GM23338 (cell line): ENCODE results near the gene FECH. TPM values are rescaled to one million over a fixed set of nuclear protein-coding genes. Genes with fewer than 3 reads are reported as not detected.

ENCODE experiments used
- ATAC-seq: fragments of 200-7000 bp; cut with Tn5 transposase; 3 replicates; pipeline ENCODE4 v1.9.1; 2020
- DNase-seq: peaks from one replicate; pipeline ENCODE4 v3.0.0-alpha.2; 2015; ENCODE audit warnings: low spot score
- H2AFZ ChIP-seq: fragments of 200-600 bp; sonication (generic); 2 replicates; pipeline ENCODE4 v1.8.0; 2016; ENCODE audit warnings: antibody characterized with exemption, mild to moderate bottlenecking, moderate library complexity
- H3F3A ChIP-seq: fragments of 200-600 bp; sonication (generic); replicated peaks from 2 replicates; pipeline ENCODE4 v1.8.0; 2017; ENCODE audit warnings: antibody characterized with exemption, mixed run types, low read depth
- H3K27ac ChIP-seq: fragments of 200-600 bp; sonication (generic); 2 replicates; pipeline ENCODE4 v1.6.1; 2016; ENCODE audit warnings: low read depth
- H3K27me3 ChIP-seq: fragments of 200-600 bp; sonication (generic); 2 replicates; pipeline ENCODE4 v1.8.0; 2016; ENCODE audit warnings: mild to moderate bottlenecking, mixed run types, moderate library complexity; ENCODE audit not compliant: insufficient read depth
- H3K36me3 ChIP-seq: fragments of 200-600 bp; sonication (generic); 2 replicates; pipeline ENCODE4 v1.8.0; 2016; ENCODE audit warnings: mild to moderate bottlenecking; ENCODE audit not compliant: insufficient read depth
- H3K4me1 ChIP-seq: fragments of 200-600 bp; sonication (generic); 2 replicates; pipeline ENCODE4 v1.8.0; 2016; ENCODE audit warnings: mild to moderate bottlenecking, moderate library complexity; ENCODE audit not compliant: insufficient read depth
- H3K4me2 ChIP-seq: fragments of 200-600 bp; sonication (generic); 2 replicates; pipeline ENCODE4 v1.7.1; 2017; ENCODE audit warnings: mixed run types
- H3K4me3 ChIP-seq: fragments of 200-600 bp; sonication (generic); 2 replicates; pipeline ENCODE4 v1.6.1; 2016; ENCODE audit warnings: mixed run types
- H3K79me2 ChIP-seq: fragments of 200-600 bp; sonication (generic); replicated peaks from 2 replicates; pipeline ENCODE4 v1.8.0; 2017; ENCODE audit warnings: mild to moderate bottlenecking; ENCODE audit not compliant: insufficient read depth
- H3K9me2 ChIP-seq: fragments of 200-600 bp; sonication (generic); 2 replicates; pipeline ENCODE4 v1.8.0; 2017; ENCODE audit not compliant: insufficient read depth
- H4K20me1 ChIP-seq: fragments of 200-600 bp; sonication (generic); replicated peaks from 2 replicates; pipeline ENCODE4 v1.8.0; 2017; ENCODE audit warnings: mild to moderate bottlenecking; ENCODE audit not compliant: insufficient read depth
- H3K27ac Mint-ChIP-seq: 2 replicates; pipeline ENCODE4 v1.8.0; 2020; ENCODE audit warnings: inconsistent platforms, mild to moderate bottlenecking, moderate library complexity, mixed read lengths
- H3K27me3 Mint-ChIP-seq: 3 replicates; pipeline ENCODE4 v1.8.0; 2022; ENCODE audit warnings: low read depth, mild to moderate bottlenecking, moderate library complexity, mixed read lengths, inconsistent platforms; ENCODE audit not compliant: insufficient read depth, poor library complexity
- H3K36me3 Mint-ChIP-seq: 3 replicates; pipeline ENCODE4 v1.8.0; 2021; ENCODE audit warnings: low read depth, mild to moderate bottlenecking, inconsistent platforms, moderate library complexity, mixed read lengths
- H3K4me1 Mint-ChIP-seq: 3 replicates; pipeline ENCODE4 v1.8.0; 2020; ENCODE audit warnings: mild to moderate bottlenecking, inconsistent platforms, mixed read lengths
- H3K4me3 Mint-ChIP-seq: 3 replicates; pipeline ENCODE4 v1.8.0; 2021; ENCODE audit warnings: moderate library complexity, mild to moderate bottlenecking, inconsistent platforms, mixed read lengths
- H3K9me3 Mint-ChIP-seq: 3 replicates; pipeline ENCODE4 v1.8.0; 2020; ENCODE audit warnings: moderate library complexity, mild to moderate bottlenecking, inconsistent platforms, mixed read lengths
- CREB1 ChIP-seq: fragments of 250-450 bp; sonication (Bioruptor Pico); IDR thresholded peaks from 2 replicates; pipeline ENCODE4 v1.5.0; 2020; ENCODE audit warnings: low read depth, mild to moderate bottlenecking, moderate library complexity
- EZH2 ChIP-seq: fragments of 200-600 bp; sonication (generic); IDR thresholded peaks from one replicate; pipeline ENCODE4 v1.8.0; 2017; ENCODE audit warnings: antibody characterized with exemption, mild to moderate bottlenecking, low read depth; ENCODE audit not compliant: unreplicated experiment
- EZH2phosphoT487 ChIP-seq: fragments of 200-600 bp; sonication (generic); IDR thresholded peaks from one replicate; pipeline ENCODE4 v1.8.1; 2018; ENCODE audit warnings: antibody characterized with exemption; ENCODE audit not compliant: unreplicated experiment
- JUNB ChIP-seq: IDR thresholded peaks from one replicate; pipeline ENCODE4 v1.6.1; 2016; ENCODE audit warnings: antibody characterized with exemption; ENCODE audit not compliant: unreplicated experiment
- NANOG ChIP-seq: IDR thresholded peaks from 2 replicates; pipeline ENCODE4 v1.6.1; 2016; ENCODE audit warnings: antibody characterized with exemption, borderline replicate concordance
- POLR2AphosphoS5 ChIP-seq: IDR thresholded peaks from 2 replicates; pipeline ENCODE4 v1.6.1; 2016; ENCODE audit warnings: antibody characterized with exemption, low read depth
- STAT1 ChIP-seq: IDR thresholded peaks from one replicate; pipeline ENCODE4 v1.6.1; 2016; ENCODE audit warnings: antibody characterized with exemption; ENCODE audit not compliant: unreplicated experiment
- ZNF114 ChIP-seq: fragments of 250-450 bp; sonication (Bioruptor Pico); IDR thresholded peaks from 2 replicates; pipeline ENCODE4 v1.5.0; 2020; ENCODE audit warnings: mild to moderate bottlenecking, moderate library complexity
- ZNF331 ChIP-seq: fragments of 250-450 bp; sonication (Bioruptor Pico); IDR thresholded peaks from 2 replicates; pipeline ENCODE4 v1.5.0; 2020; ENCODE audit warnings: low read depth, mild to moderate bottlenecking, moderate library complexity
- polyA plus RNA-seq: library from polyadenylated mRNA; unstranded; fragments of >200 nt; fragmentation: Nextera tagmentation; extraction: Ambion mirVana; gene quantifications from 2 replicates; pipeline ENCODE4 v1.2.1, GENCODE V29; 2016
- total RNA-seq: library from RNA; depleted of rRNA; stranded (reverse); fragments of >200 nt; shearing (Covaris generic); gene quantifications from 2 replicates; pipeline ENCODE4 v1.2.3, GENCODE V29; 2014
- TF ChIP-seq, protein P1 (sequence below): IDR thresholded peaks from one replicate; pipeline ENCODE4 v1.6.1; 2018; ENCODE audit warnings: antibody characterized with exemption; ENCODE audit not compliant: unreplicated experiment
- TF ChIP-seq, protein P2 (sequence below): fragments of 250-450 bp; sonication (Bioruptor Pico); IDR thresholded peaks from 2 replicates; pipeline ENCODE4 v1.5.0; 2020; ENCODE audit warnings: mild to moderate bottlenecking, moderate library complexity
- TF ChIP-seq, protein P3 (sequence below), 2 experiments: fragments of 200-600 bp in 1 of 2; sonication (generic) in 1 of 2; conservative IDR thresholded peaks; 2 replicates each; pipeline versions ENCODE4 v1.5.1 to v1.6.1; 2016 to 2017; ENCODE audit warnings: antibody characterized with exemption in 2 of 2, low read depth in 2 of 2, mild to moderate bottlenecking in 2 of 2, moderate library complexity in 1 of 2
- TF ChIP-seq, protein P4 (sequence below): IDR thresholded peaks from 2 replicates; pipeline ENCODE4 v1.6.1; 2016; ENCODE audit warnings: antibody characterized with exemption

FECH gene
- total and polyA plus RNA-seq, 2 experiments from 2014 or later: 5.8 to 35.5 TPM

DNA sequence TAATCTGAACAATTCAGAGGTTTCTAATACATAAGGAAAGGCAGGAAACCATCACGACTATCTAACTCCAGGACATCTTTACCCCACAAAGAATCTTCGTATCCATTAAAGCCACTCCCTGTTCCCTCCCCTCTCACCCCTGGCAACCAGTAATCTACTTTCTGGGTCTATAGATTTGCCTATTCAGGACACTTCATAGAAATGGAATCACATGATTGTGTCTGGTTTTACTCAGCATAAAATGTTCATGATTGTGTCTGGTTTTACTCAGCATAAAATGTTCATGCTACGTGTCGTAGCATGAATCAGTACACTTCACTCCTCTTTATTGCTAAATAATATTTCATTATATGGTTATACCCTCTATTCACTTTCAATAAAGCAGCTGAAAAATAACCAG, 11.6 kb downstream of the FECH start:
- no peaks in the 10 kb centered on the region for H3K9me2 ChIP-seq
- H3K4me1 Mint-ChIP-seq: no peaks in the 10 kb centered on the region
- no peaks in the 10 kb centered on the region for H3K79me2 ChIP-seq
- H3K4me2 ChIP-seq: no peak overlapping the region
- H3K27ac ChIP-seq: no peak overlapping the region
- peaks cover 29% of the 10 kb centered on the region for H3K36me3 Mint-ChIP-seq
- H4K20me1 ChIP-seq: peaks cover 2% of the 10 kb centered on the region
- H3K27ac Mint-ChIP-seq: no peak overlapping the region
- no peak overlapping the region for H2AFZ ChIP-seq
- no peaks in the 10 kb centered on the region for H3K27me3 ChIP-seq
- no peaks in the 10 kb centered on the region for H3K27me3 Mint-ChIP-seq
- H3K4me1 ChIP-seq: no peaks in the 10 kb centered on the region
- no peak for DNase-seq
- H3K36me3 ChIP-seq: peaks cover 18% of the 10 kb centered on the region
- no peaks in the 10 kb centered on the region for H3F3A ChIP-seq
- ATAC-seq: no peak
- no peak for TF ChIP-seq STAT1
- TF ChIP-seq ZNF114 (CRISPR knock-in tag): no peak
- no peak for TF ChIP-seq EZH2phosphoT487
- no peak for TF ChIP-seq JUNB
- TF ChIP-seq, protein P1, sequence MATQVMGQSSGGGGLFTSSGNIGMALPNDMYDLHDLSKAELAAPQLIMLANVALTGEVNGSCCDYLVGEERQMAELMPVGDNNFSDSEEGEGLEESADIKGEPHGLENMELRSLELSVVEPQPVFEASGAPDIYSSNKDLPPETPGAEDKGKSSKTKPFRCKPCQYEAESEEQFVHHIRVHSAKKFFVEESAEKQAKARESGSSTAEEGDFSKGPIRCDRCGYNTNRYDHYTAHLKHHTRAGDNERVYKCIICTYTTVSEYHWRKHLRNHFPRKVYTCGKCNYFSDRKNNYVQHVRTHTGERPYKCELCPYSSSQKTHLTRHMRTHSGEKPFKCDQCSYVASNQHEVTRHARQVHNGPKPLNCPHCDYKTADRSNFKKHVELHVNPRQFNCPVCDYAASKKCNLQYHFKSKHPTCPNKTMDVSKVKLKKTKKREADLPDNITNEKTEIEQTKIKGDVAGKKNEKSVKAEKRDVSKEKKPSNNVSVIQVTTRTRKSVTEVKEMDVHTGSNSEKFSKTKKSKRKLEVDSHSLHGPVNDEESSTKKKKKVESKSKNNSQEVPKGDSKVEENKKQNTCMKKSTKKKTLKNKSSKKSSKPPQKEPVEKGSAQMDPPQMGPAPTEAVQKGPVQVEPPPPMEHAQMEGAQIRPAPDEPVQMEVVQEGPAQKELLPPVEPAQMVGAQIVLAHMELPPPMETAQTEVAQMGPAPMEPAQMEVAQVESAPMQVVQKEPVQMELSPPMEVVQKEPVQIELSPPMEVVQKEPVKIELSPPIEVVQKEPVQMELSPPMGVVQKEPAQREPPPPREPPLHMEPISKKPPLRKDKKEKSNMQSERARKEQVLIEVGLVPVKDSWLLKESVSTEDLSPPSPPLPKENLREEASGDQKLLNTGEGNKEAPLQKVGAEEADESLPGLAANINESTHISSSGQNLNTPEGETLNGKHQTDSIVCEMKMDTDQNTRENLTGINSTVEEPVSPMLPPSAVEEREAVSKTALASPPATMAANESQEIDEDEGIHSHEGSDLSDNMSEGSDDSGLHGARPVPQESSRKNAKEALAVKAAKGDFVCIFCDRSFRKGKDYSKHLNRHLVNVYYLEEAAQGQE: no peak
- no peak for TF ChIP-seq ZNF331
- TF ChIP-seq, protein P2, sequence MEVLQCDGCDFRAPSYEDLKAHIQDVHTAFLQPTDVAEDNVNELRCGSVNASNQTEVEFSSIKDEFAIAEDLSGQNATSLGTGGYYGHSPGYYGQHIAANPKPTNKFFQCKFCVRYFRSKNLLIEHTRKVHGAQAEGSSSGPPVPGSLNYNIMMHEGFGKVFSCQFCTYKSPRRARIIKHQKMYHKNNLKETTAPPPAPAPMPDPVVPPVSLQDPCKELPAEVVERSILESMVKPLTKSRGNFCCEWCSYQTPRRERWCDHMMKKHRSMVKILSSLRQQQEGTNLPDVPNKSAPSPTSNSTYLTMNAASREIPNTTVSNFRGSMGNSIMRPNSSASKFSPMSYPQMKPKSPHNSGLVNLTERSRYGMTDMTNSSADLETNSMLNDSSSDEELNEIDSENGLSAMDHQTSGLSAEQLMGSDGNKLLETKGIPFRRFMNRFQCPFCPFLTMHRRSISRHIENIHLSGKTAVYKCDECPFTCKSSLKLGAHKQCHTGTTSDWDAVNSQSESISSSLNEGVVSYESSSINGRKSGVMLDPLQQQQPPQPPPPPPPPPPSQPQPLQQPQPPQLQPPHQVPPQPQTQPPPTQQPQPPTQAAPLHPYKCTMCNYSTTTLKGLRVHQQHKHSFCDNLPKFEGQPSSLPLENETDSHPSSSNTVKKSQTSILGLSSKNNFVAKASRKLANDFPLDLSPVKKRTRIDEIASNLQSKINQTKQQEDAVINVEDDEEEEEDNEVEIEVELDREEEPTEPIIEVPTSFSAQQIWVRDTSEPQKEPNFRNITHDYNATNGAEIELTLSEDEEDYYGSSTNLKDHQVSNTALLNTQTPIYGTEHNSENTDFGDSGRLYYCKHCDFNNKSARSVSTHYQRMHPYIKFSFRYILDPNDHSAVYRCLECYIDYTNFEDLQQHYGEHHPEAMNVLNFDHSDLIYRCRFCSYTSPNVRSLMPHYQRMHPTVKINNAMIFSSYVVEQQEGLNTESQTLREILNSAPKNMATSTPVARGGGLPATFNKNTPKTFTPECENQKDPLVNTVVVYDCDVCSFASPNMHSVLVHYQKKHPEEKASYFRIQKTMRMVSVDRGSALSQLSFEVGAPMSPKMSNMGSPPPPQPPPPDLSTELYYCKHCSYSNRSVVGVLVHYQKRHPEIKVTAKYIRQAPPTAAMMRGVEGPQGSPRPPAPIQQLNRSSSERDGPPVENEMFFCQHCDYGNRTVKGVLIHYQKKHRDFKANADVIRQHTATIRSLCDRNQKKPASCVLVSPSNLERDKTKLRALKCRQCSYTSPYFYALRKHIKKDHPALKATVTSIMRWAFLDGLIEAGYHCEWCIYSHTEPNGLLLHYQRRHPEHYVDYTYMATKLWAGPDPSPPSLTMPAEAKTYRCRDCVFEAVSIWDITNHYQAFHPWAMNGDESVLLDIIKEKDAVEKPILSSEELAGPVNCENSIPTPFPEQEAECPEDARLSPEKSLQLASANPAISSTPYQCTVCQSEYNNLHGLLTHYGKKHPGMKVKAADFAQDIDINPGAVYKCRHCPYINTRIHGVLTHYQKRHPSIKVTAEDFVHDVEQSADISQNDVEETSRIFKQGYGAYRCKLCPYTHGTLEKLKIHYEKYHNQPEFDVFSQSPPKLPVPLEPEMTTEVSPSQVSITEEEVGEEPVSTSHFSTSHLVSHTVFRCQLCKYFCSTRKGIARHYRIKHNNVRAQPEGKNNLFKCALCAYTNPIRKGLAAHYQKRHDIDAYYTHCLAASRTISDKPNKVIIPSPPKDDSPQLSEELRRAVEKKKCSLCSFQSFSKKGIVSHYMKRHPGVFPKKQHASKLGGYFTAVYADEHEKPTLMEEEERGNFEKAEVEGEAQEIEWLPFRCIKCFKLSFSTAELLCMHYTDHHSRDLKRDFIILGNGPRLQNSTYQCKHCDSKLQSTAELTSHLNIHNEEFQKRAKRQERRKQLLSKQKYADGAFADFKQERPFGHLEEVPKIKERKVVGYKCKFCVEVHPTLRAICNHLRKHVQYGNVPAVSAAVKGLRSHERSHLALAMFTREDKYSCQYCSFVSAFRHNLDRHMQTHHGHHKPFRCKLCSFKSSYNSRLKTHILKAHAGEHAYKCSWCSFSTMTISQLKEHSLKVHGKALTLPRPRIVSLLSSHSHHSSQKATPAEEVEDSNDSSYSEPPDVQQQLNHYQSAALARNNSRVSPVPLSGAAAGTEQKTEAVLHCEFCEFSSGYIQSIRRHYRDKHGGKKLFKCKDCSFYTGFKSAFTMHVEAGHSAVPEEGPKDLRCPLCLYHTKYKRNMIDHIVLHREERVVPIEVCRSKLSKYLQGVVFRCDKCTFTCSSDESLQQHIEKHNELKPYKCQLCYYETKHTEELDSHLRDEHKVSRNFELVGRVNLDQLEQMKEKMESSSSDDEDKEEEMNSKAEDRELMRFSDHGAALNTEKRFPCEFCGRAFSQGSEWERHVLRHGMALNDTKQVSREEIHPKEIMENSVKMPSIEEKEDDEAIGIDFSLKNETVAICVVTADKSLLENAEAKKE (CRISPR knock-in tag): no peak
- TF ChIP-seq EZH2: no peak
- TF ChIP-seq CREB1: no peak
- no peak for TF ChIP-seq NANOG
- TF ChIP-seq POLR2AphosphoS5: no peak
- TF ChIP-seq, protein P3, sequence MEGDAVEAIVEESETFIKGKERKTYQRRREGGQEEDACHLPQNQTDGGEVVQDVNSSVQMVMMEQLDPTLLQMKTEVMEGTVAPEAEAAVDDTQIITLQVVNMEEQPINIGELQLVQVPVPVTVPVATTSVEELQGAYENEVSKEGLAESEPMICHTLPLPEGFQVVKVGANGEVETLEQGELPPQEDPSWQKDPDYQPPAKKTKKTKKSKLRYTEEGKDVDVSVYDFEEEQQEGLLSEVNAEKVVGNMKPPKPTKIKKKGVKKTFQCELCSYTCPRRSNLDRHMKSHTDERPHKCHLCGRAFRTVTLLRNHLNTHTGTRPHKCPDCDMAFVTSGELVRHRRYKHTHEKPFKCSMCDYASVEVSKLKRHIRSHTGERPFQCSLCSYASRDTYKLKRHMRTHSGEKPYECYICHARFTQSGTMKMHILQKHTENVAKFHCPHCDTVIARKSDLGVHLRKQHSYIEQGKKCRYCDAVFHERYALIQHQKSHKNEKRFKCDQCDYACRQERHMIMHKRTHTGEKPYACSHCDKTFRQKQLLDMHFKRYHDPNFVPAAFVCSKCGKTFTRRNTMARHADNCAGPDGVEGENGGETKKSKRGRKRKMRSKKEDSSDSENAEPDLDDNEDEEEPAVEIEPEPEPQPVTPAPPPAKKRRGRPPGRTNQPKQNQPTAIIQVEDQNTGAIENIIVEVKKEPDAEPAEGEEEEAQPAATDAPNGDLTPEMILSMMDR (conservative IDR thresholded peaks at IDR 0.05; ENCODE audit: low read depth in 2 of 2): no peak
- TF ChIP-seq, protein P4, sequence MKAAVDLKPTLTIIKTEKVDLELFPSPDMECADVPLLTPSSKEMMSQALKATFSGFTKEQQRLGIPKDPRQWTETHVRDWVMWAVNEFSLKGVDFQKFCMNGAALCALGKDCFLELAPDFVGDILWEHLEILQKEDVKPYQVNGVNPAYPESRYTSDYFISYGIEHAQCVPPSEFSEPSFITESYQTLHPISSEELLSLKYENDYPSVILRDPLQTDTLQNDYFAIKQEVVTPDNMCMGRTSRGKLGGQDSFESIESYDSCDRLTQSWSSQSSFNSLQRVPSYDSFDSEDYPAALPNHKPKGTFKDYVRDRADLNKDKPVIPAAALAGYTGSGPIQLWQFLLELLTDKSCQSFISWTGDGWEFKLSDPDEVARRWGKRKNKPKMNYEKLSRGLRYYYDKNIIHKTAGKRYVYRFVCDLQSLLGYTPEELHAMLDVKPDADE: no peak
- H3K4me3 Mint-ChIP-seq: no peak overlapping the region
- H3K4me3 ChIP-seq: no peak overlapping the region
- H3K9me3 Mint-ChIP-seq: no peaks in the 10 kb centered on the region
